Rectal smooth muscle tissue (tissue), 1 donor: ENCODE measurements around the gene SLC26A9.

ENCODE experiments used
- H3K27ac ChIP-seq: one replicate; pipeline ENCODE4 v1.7.0; 2013; ENCODE audit warnings: low read depth, low read length, inconsistent platforms
- H3K27me3 ChIP-seq: one replicate; pipeline ENCODE4 v1.7.0; 2013; ENCODE audit warnings: low read length; ENCODE audit not compliant: control insufficient read depth, insufficient read depth
- H3K36me3 ChIP-seq: one replicate; pipeline ENCODE4 v1.7.0; 2013; ENCODE audit warnings: low read length; ENCODE audit not compliant: control insufficient read depth, insufficient read depth
- H3K4me1 ChIP-seq: one replicate; pipeline ENCODE4 v1.7.0; 2013; ENCODE audit warnings: low read length; ENCODE audit not compliant: control insufficient read depth, insufficient read depth
- H3K4me3 ChIP-seq: one replicate; pipeline ENCODE4 v1.7.0; 2013; ENCODE audit warnings: low read length
- H3K9ac ChIP-seq: one replicate; pipeline ENCODE4 v1.7.0; 2013; ENCODE audit warnings: low read length

The SLC26A9 gene

GRCh38 chr1:205943245-205943644 lies at the start of gene SLC26A9:
TSS of gene SLC26A9 (minus strand) at chr1:205943456. CDS start at chr1:205935820, 7,636 bp downstream.
- Histone ChIP-seq H3K4me1 (no peaks in the 10 kb centered on the region), H3K36me3 (no peaks in the 10 kb centered on the region), H3K27me3 (peaks cover 3% of the 10 kb centered on the region), H3K27ac (no peak within 1 kb of the TSS), H3K4me3 (no peak within 1 kb of the TSS), H3K9ac (no peak within 1 kb of the TSS)

GRCh38 chr1:205992218-205992882 lies 49.1 kb upstream of the SLC26A9 start:
- Histone ChIP-seq H3K27me3 (no peaks in the 10 kb centered on the region), H3K4me3 (no peak overlapping the region), H3K36me3 (peaks cover 3% of the 10 kb centered on the region), H3K9ac (no peak overlapping the region), H3K4me1 (no peaks in the 10 kb centered on the region), H3K27ac (no peak overlapping the region)

- H3K4me3 ChIP-seq: no peak overlapping the region
- no peaks in the 10 kb centered on the region for H3K4me1 ChIP-seq
- no peak overlapping the region for H3K27ac ChIP-seq
These were observed 48.0 kb upstream of the SLC26A9 start for GRCh38 chr1:205991237-205991636.

GRCh38 chr1:205990226-205990625 lies 47.0 kb upstream of the SLC26A9 start:
- Histone ChIP-seq H3K9ac (no peak overlapping the region), H3K4me3 (no peak overlapping the region)

More at GRCh38 chr1:205991237-205991636, 48.0 kb upstream of the SLC26A9 start:
- H3K27me3 ChIP-seq: no peaks in the 10 kb centered on the region
- H3K36me3 ChIP-seq: peaks cover 1% of the 10 kb centered on the region
- H3K9ac ChIP-seq: no peak overlapping the region

GRCh38 chr1:205989786-205990185 lies 46.5 kb upstream of the SLC26A9 start:
- no peak overlapping the region for H3K4me3 ChIP-seq
- no peaks in the 10 kb centered on the region for H3K36me3 ChIP-seq
- no peak overlapping the region for H3K9ac ChIP-seq
- no peak overlapping the region for H3K27ac ChIP-seq
- H3K27me3 ChIP-seq: no peaks in the 10 kb centered on the region
- H3K4me1 ChIP-seq: no peaks in the 10 kb centered on the region

More at GRCh38 chr1:205990226-205990625, 47.0 kb upstream of the SLC26A9 start:
- Histone ChIP-seq H3K36me3 (no peaks in the 10 kb centered on the region), H3K27ac (no peak overlapping the region), H3K27me3 (no peaks in the 10 kb centered on the region), H3K4me1 (no peaks in the 10 kb centered on the region)

GRCh38 chr1:205988585-205988995 lies 45.3 kb upstream of the SLC26A9 start:
- Histone ChIP-seq H3K27ac (no peak overlapping the region), H3K27me3 (no peaks in the 10 kb centered on the region)

GRCh38 chr1:205986861-205987260 lies 43.6 kb upstream of the SLC26A9 start:
- H3K27ac ChIP-seq: no peak overlapping the region
- no peak overlapping the region for H3K9ac ChIP-seq
- peaks cover 2% of the 10 kb centered on the region for H3K36me3 ChIP-seq

More at GRCh38 chr1:205988585-205988995, 45.3 kb upstream of the SLC26A9 start:
- Histone ChIP-seq H3K4me3 (no peak overlapping the region), H3K36me3 (no peaks in the 10 kb centered on the region), H3K9ac (no peak overlapping the region), H3K4me1 (no peaks in the 10 kb centered on the region)

GRCh38 chr1:205986292-205986691 lies 43.0 kb upstream of the SLC26A9 start:
- Histone ChIP-seq H3K4me1 (no peaks in the 10 kb centered on the region), H3K27ac (no peak overlapping the region), H3K36me3 (peaks cover 2% of the 10 kb centered on the region), H3K4me3 (no peak overlapping the region), H3K27me3 (no peaks in the 10 kb centered on the region), H3K9ac (no peak overlapping the region)

More at GRCh38 chr1:205986861-205987260, 43.6 kb upstream of the SLC26A9 start:
- Histone ChIP-seq H3K4me1 (no peaks in the 10 kb centered on the region), H3K27me3 (no peaks in the 10 kb centered on the region), H3K4me3 (no peak overlapping the region)

GRCh38 chr1:205985330-205986005 lies 42.2 kb upstream of the SLC26A9 start:
- no peak overlapping the region for H3K9ac ChIP-seq
- H3K27me3 ChIP-seq: no peaks in the 10 kb centered on the region
- no peak overlapping the region for H3K27ac ChIP-seq
- no peak overlapping the region for H3K4me3 ChIP-seq
- H3K36me3 ChIP-seq: peaks cover 2% of the 10 kb centered on the region
- no peaks in the 10 kb centered on the region for H3K4me1 ChIP-seq

GRCh38 chr1:205983925-205984725 lies 40.9 kb upstream of the SLC26A9 start:
- Histone ChIP-seq H3K4me3 (no peak overlapping the region), H3K9ac (no peak overlapping the region), H3K4me1 (no peaks in the 10 kb centered on the region), H3K36me3 (peaks cover 2% of the 10 kb centered on the region), H3K27ac (no peak overlapping the region), H3K27me3 (no peaks in the 10 kb centered on the region)

GRCh38 chr1:205981257-205981656 lies 38.0 kb upstream of the SLC26A9 start:
- H3K27me3 ChIP-seq: no peaks in the 10 kb centered on the region
- H3K9ac ChIP-seq: no peak overlapping the region
- H3K4me3 ChIP-seq: no peak overlapping the region
- H3K27ac ChIP-seq: no peak overlapping the region
- peaks cover 2% of the 10 kb centered on the region for H3K36me3 ChIP-seq
- no peaks in the 10 kb centered on the region for H3K4me1 ChIP-seq

GRCh38 chr1:205980237-205980870 lies 37.1 kb upstream of the SLC26A9 start:
- H3K4me1 ChIP-seq: no peaks in the 10 kb centered on the region
- peaks cover 2% of the 10 kb centered on the region for H3K36me3 ChIP-seq
- H3K27me3 ChIP-seq: no peaks in the 10 kb centered on the region
- H3K27ac ChIP-seq: no peak overlapping the region
- H3K4me3 ChIP-seq: no peak overlapping the region
- no peak overlapping the region for H3K9ac ChIP-seq
